NCI-H128 (cell line): ENCODE measurements around the gene TPM1.
"Not testable (repeated sequence)": the region's sequence is repeated elsewhere in the genome, so short reads cannot be mapped to it uniquely, and the experiment has no call there.

ENCODE experiments used
- DNase-seq: peaks from one replicate; lab custom pipeline; 2025; ENCODE audit not compliant: unreplicated experiment; lab: John Stamatoyannopoulos, UW

The TPM1 gene

GRCh38 chr15:63041974-63042876, at the start of gene TPM1:
TSS of gene TPM1 (plus strand) at chr15:63042747. CDS start at chr15:63042830, 83 bp downstream.
- no peak for DNase-seq

- DNase-seq, result no peak
Measured at GRCh38 chr15:62993066-62993465, 49.5 kb upstream of the TPM1 start.

- DNase-seq, result not testable (repeated sequence)
Measured at GRCh38 chr15:62993632-62994031, 48.9 kb upstream of the TPM1 start.

GRCh38 chr15:62994439-62994838, 48.1 kb upstream of the TPM1 start:
- no peak for DNase-seq

GRCh38 chr15:62994975-62995681, 47.4 kb upstream of the TPM1 start:
- DNase-seq, result no peak

- DNase-seq, result no peak
Measured at GRCh38 chr15:62997441-62997840, 45.1 kb upstream of the TPM1 start.

GRCh38 chr15:62998262-62998890, 44.2 kb upstream of the TPM1 start:
- DNase-seq, result no peak

GRCh38 chr15:62999178-62999577, 43.4 kb upstream of the TPM1 start:
- DNase-seq, result no peak

GRCh38 chr15:62999923-63000561, 42.5 kb upstream of the TPM1 start:
- DNase-seq, result no peak

GRCh38 chr15:63000706-63001105, 41.8 kb upstream of the TPM1 start:
- no peak for DNase-seq

GRCh38 chr15:63004211-63004610, 38.3 kb upstream of the TPM1 start:
- DNase-seq, result no peak

GRCh38 chr15:63006032-63006878, 36.3 kb upstream of the TPM1 start:
- DNase-seq, result no peak

GRCh38 chr15:63008333-63009049, 34.1 kb upstream of the TPM1 start:
- DNase-seq, result no peak

- DNase-seq, result no peak
Measured at GRCh38 chr15:63010386-63010785, 32.2 kb upstream of the TPM1 start.

GRCh38 chr15:63010920-63011693, 31.4 kb upstream of the TPM1 start:
- DNase-seq, result no peak

GRCh38 chr15:63012444-63012843, 30.1 kb upstream of the TPM1 start:
- DNase-seq, result no peak

GRCh38 chr15:63013052-63013808, 29.3 kb upstream of the TPM1 start:
- DNase-seq, result no peak

- no peak for DNase-seq
Measured at GRCh38 chr15:63014578-63014977, 28.0 kb upstream of the TPM1 start.
